ENCODE data around the gene HSD17B12.

DNA sequence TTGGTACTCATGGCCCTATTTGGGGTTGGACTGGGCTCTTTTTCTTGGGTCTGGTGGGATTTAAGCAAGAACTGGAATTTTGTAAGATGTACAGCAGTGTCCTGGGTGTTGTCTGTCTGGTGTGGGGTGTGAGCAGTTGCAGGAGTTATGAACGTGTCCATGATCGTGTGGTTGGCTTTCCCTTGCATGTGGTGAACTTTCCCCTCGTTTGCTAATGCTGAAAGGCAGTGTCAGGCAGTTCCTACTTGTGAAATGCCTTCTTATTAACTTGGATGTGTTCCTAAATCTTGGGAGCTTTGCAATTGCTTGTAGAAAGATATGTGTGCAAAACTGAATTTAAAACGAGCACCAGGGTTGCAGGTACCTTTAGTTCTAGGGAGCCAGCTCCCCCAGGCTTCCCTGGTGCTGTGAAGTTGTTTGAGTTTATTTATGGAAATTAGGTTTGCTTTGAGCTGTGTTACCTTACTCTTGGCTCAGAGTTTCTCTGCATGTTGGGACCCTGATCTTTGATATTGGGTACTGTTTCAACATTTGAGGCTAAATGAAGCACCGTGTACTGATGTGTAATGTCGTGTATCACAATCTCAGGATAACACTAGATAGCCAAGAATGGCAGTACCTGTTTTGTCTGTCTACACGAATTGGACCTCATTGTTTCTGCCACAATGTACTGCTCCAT, 35.8 kb upstream of the HSD17B12 start:
- no peak for TF ChIP-seq POLR2A (IDR thresholded peaks at IDR 0.05)
- TF ChIP-seq, protein P1, sequence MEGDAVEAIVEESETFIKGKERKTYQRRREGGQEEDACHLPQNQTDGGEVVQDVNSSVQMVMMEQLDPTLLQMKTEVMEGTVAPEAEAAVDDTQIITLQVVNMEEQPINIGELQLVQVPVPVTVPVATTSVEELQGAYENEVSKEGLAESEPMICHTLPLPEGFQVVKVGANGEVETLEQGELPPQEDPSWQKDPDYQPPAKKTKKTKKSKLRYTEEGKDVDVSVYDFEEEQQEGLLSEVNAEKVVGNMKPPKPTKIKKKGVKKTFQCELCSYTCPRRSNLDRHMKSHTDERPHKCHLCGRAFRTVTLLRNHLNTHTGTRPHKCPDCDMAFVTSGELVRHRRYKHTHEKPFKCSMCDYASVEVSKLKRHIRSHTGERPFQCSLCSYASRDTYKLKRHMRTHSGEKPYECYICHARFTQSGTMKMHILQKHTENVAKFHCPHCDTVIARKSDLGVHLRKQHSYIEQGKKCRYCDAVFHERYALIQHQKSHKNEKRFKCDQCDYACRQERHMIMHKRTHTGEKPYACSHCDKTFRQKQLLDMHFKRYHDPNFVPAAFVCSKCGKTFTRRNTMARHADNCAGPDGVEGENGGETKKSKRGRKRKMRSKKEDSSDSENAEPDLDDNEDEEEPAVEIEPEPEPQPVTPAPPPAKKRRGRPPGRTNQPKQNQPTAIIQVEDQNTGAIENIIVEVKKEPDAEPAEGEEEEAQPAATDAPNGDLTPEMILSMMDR (IDR thresholded peaks at IDR 0.05) = no peak
